ENCODE measurements around the gene EYS.

DNA sequence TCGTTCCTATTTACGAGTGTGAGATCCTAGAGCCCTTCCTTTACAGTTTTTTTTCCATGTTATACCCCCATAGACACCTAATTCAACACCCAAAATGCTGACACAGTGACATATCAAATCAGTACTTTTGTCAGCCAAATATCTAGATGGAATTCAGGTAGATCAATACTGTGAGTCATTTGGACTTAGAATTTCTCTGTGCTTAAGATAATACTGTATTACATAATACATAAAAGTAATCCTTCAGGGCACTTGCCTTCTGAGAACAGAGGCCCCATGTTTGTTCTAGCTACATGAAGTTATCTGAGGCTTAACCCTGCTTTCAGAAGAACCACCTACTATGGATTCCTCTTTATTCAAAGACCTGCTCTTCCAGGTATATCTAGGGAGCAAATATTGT lies 1448.3 kb downstream of the EYS start:
- TF ChIP-seq POLR2AphosphoS5 (IDR thresholded peaks at IDR 0.05; ENCODE audit: low read depth, low read length) (no peak), TAF1 (IDR thresholded peaks at IDR 0.05; ENCODE audit: borderline replicate concordance, insufficient read depth, low read length) (no peak), FOXP2 (optimal IDR thresholded peaks at IDR 0.05; ENCODE audit: borderline replicate concordance, extremely low read depth, extremely low read length, insufficient read depth) (no peak), SIN3A (IDR thresholded peaks at IDR 0.05; ENCODE audit: borderline replicate concordance, insufficient read depth, low read length) (no peak)
- TF ChIP-seq, protein P1, sequence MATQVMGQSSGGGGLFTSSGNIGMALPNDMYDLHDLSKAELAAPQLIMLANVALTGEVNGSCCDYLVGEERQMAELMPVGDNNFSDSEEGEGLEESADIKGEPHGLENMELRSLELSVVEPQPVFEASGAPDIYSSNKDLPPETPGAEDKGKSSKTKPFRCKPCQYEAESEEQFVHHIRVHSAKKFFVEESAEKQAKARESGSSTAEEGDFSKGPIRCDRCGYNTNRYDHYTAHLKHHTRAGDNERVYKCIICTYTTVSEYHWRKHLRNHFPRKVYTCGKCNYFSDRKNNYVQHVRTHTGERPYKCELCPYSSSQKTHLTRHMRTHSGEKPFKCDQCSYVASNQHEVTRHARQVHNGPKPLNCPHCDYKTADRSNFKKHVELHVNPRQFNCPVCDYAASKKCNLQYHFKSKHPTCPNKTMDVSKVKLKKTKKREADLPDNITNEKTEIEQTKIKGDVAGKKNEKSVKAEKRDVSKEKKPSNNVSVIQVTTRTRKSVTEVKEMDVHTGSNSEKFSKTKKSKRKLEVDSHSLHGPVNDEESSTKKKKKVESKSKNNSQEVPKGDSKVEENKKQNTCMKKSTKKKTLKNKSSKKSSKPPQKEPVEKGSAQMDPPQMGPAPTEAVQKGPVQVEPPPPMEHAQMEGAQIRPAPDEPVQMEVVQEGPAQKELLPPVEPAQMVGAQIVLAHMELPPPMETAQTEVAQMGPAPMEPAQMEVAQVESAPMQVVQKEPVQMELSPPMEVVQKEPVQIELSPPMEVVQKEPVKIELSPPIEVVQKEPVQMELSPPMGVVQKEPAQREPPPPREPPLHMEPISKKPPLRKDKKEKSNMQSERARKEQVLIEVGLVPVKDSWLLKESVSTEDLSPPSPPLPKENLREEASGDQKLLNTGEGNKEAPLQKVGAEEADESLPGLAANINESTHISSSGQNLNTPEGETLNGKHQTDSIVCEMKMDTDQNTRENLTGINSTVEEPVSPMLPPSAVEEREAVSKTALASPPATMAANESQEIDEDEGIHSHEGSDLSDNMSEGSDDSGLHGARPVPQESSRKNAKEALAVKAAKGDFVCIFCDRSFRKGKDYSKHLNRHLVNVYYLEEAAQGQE (IDR thresholded peaks at IDR 0.05; ENCODE audit: insufficient read depth in 1 of 2, low read depth in 2 of 2, low read length in 2 of 2) = no peak
